ENCODE data around the gene PTGER1. TPM values are rescaled to one million over a fixed set of nuclear protein-coding genes. Genes with fewer than 3 reads are reported as not detected.
"Not testable (repeated sequence)": the region's sequence is repeated elsewhere in the genome, so short reads cannot be mapped to it uniquely, and the experiment has no call there.

The PTGER1 gene
- total and polyA plus RNA-seq, 10 of the 15 experiments (the other 5 are each of a cell fraction or from before 2014, with no cell fraction given), result not detected

- TF ChIP-seq ZBTB40 (IDR thresholded peaks at IDR 0.05; ENCODE audit: borderline replicate concordance) (no peak), NFYB (IDR thresholded peaks at IDR 0.05; ENCODE audit: insufficient read depth, low read depth, low read length) (no peak), STAT1 (conservative IDR thresholded peaks at IDR 0.05) (no peak), BCLAF1 (IDR thresholded peaks at IDR 0.05) (no peak), ASH2L (IDR thresholded peaks at IDR 0.05; ENCODE audit: borderline replicate concordance, low read depth) (no peak), ZNF24 (IDR thresholded peaks at IDR 0.05) (no peak), SMAD5 (IDR thresholded peaks at IDR 0.05; ENCODE audit: low read depth) (no peak), SREBF2 (IDR thresholded peaks at IDR 0.05; ENCODE audit: low read length) (no peak), TCF7 (IDR thresholded peaks at IDR 0.05; ENCODE audit: borderline replicate concordance) (no peak), MTA2 (IDR thresholded peaks at IDR 0.05; ENCODE audit: low read depth) (no peak), JUNB (IDR thresholded peaks at IDR 0.05) (no peak)
Observed at GRCh38 chr19:14463747-14464146, 11.4 kb downstream of the PTGER1 start (continued).

GRCh38 chr19:14462401-14462800 lies 12.8 kb downstream of the PTGER1 start:
- intact Hi-C loops (cut with micrococcal nuclease; ENCODE audit: unreplicated experiment); H3K4me1 ChIP-seq (ENCODE audit: control insufficient read depth, insufficient read depth, low read length); H3K79me2 ChIP-seq (ENCODE audit: control insufficient read depth, insufficient read depth, low read length); H2AFZ ChIP-seq (ENCODE audit: control insufficient read depth, low read depth, low read length); in situ Hi-C loops (cut with MboI); BruUV-seq (replicated peaks); CTCF ChIA-PET; H3K9ac ChIP-seq (ENCODE audit: control insufficient read depth, insufficient read depth, low read length); H3K27me3 ChIP-seq (replicated peaks in 1 of 2; ENCODE audit: control insufficient read depth in 2 of 2, insufficient read depth in 2 of 2, low read length in 1 of 2); H3K4me3 ChIP-seq; H3K9me3 ChIP-seq (replicated peaks; ENCODE audit: control insufficient read depth, insufficient read depth, low read length); ATAC-seq; H3K27ac ChIP-seq (ENCODE audit: control insufficient read depth, insufficient read depth); H4K20me1 ChIP-seq (ENCODE audit: control insufficient read depth, insufficient read depth); H3K4me2 ChIP-seq (ENCODE audit: control insufficient read depth, insufficient read depth); H3K36me3 ChIP-seq (ENCODE audit: control insufficient read depth in 2 of 2, insufficient read depth in 2 of 2, low read length in 1 of 2); SMC1A ChIA-PET (ENCODE audit: uncharacterized antibody, unreplicated experiment); DNase-seq (ENCODE audit: low read depth, low spot score); FAIRE-seq; RAD21 ChIA-PET (ENCODE audit: unreplicated experiment): not testable (repeated sequence)
- POLR2A ChIA-PET, result interaction anchor here (0.7 kb wide), 1 partner anchor 332 kb away, joined by 4 read pairs; no protein-coding TSS in a partner anchor
- WGBS (ENCODE audit: insufficient coverage, insufficient replicate concordance, low lambda C conversion rate, missing lambda C conversion rate), result 92% methylated on average over 7 of the region's 7 CpGs

Measured in GM12878 (cell line).